HUES64 (cell line): ENCODE results near the gene ZNF280D.

ENCODE experiments used
- H3K27ac ChIP-seq: 2 replicates; pipeline ENCODE4 v1.7.0; 2013; ENCODE audit warnings: low read depth, low read length, inconsistent platforms
- H3K27me3 ChIP-seq: 2 replicates; pipeline ENCODE4 v1.6.1; 2013; ENCODE audit warnings: mild to moderate bottlenecking, low read length; ENCODE audit not compliant: insufficient read depth
- H3K36me3 ChIP-seq: 2 replicates; pipeline ENCODE4 v1.6.1; 2013; ENCODE audit warnings: mild to moderate bottlenecking, low read length; ENCODE audit not compliant: insufficient read depth
- H3K4me1 ChIP-seq: 2 replicates; pipeline ENCODE4 v1.6.1; 2013; ENCODE audit warnings: mild to moderate bottlenecking, low read length, moderate library complexity; ENCODE audit not compliant: insufficient read depth
- H3K4me3 ChIP-seq: 2 replicates; pipeline ENCODE4 v1.5.1; 2013; ENCODE audit warnings: mild to moderate bottlenecking, low read length, moderate library complexity
- H3K9ac ChIP-seq: 2 replicates; pipeline ENCODE4 v1.6.1; 2013; ENCODE audit warnings: mild to moderate bottlenecking, low read depth, low read length
- H3K9me3 ChIP-seq: 2 replicates; pipeline ENCODE4 v1.6.1; 2013; ENCODE audit warnings: low read depth, low read length; ENCODE audit not compliant: insufficient read depth
- WGBS: fragments of 150-250, 120-280 bp; methylation state at CpG from one replicate; pipeline ENCODE4 v1.1.7; 2013; ENCODE audit warnings: missing lambda C conversion rate; 5-methylcytosine and 5-hydroxymethylcytosine counted together

Gene ZNF280D

GRCh38 chr15:56767315-56767714, 34.0 kb upstream of the ZNF280D start:
- H3K9ac ChIP-seq, result no peak overlapping the region
- no peaks in the 10 kb centered on the region for H3K9me3 ChIP-seq
- H3K4me1 ChIP-seq, result no peaks in the 10 kb centered on the region
- no peak overlapping the region for H3K27ac ChIP-seq
- WGBS, result no CpG with 5 or more reads among the region's 1 CpG
- H3K4me3 ChIP-seq, result no peak overlapping the region
- no peaks in the 10 kb centered on the region for H3K36me3 ChIP-seq
- no peaks in the 10 kb centered on the region for H3K27me3 ChIP-seq

GRCh38 chr15:56765251-56765650, 31.9 kb upstream of the ZNF280D start:
- H3K9ac ChIP-seq, result no peak overlapping the region
- H3K4me3 ChIP-seq, result no peak overlapping the region
- H3K4me1 ChIP-seq, result no peaks in the 10 kb centered on the region
- H3K9me3 ChIP-seq, result no peaks in the 10 kb centered on the region
- no peaks in the 10 kb centered on the region for H3K36me3 ChIP-seq
- H3K27me3 ChIP-seq, result no peaks in the 10 kb centered on the region
- no peak overlapping the region for H3K27ac ChIP-seq

- Histone ChIP-seq H3K9me3 (no peaks in the 10 kb centered on the region), H3K27me3 (no peaks in the 10 kb centered on the region), H3K9ac (no peak overlapping the region), H3K4me1 (peaks cover 4% of the 10 kb centered on the region; the same call in 1 of the 2 replicates), H3K4me3 (no peak overlapping the region), H3K36me3 (no peaks in the 10 kb centered on the region), H3K27ac (no peak overlapping the region)
- no CpG with 5 or more reads among the region's 1 CpG for WGBS
These were observed 30.0 kb upstream of the ZNF280D start for GRCh38 chr15:56763141-56763895.

GRCh38 chr15:56760186-56760585, 26.9 kb upstream of the ZNF280D start:
- Histone ChIP-seq H3K27me3 (no peaks in the 10 kb centered on the region), H3K4me3 (no peak overlapping the region), H3K36me3 (no peaks in the 10 kb centered on the region), H3K27ac (no peak overlapping the region), H3K9me3 (no peaks in the 10 kb centered on the region), H3K4me1 (peaks cover 4% of the 10 kb centered on the region; the same call in 1 of the 2 replicates), H3K9ac (no peak overlapping the region)

DNA sequence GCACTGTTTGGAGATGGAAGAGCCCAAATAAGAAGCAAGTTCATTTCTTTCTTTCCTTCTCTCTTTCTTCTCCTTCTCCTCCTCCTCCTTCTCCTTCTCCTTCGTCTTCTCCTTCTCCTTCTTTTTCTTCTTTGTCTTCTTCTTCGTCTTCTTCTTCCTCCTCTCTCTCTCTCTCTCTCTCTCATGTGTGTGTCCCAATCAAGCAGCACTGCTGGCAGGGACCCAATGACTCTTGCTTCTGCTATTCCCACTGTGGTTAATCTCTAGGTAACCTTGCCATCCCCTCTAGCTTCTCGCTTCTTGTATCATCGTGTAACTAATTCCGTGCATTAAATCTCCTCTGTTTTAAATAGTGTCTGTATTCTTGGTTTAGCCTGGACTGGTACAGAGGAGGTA, 26.1 kb upstream of the ZNF280D start:
- Histone ChIP-seq H3K27ac (no peak overlapping the region), H3K27me3 (no peaks in the 10 kb centered on the region), H3K9ac (no peak overlapping the region), H3K4me1 (peaks cover 4% of the 10 kb centered on the region; the same call in 1 of the 2 replicates), H3K4me3 (no peak overlapping the region), H3K9me3 (no peaks in the 10 kb centered on the region), H3K36me3 (no peaks in the 10 kb centered on the region)
- 96% methylated on average over 5 of the region's 5 CpGs for WGBS

- 81% methylated on average over 2 of the region's 2 CpGs for WGBS
- H3K36me3 ChIP-seq, result no peaks in the 10 kb centered on the region
- no peak overlapping the region for H3K4me3 ChIP-seq
- peaks cover 4% of the 10 kb centered on the region; the same call in 1 of the 2 replicates for H3K4me1 ChIP-seq
- no peaks in the 10 kb centered on the region for H3K27me3 ChIP-seq
- H3K9me3 ChIP-seq, result no peaks in the 10 kb centered on the region
- H3K27ac ChIP-seq, result no peak overlapping the region
- H3K9ac ChIP-seq, result no peak overlapping the region
These were observed 25.6 kb upstream of the ZNF280D start for GRCh38 chr15:56758770-56759449.

GRCh38 chr15:56757875-56758274, 24.6 kb upstream of the ZNF280D start:
- no peaks in the 10 kb centered on the region for H3K27me3 ChIP-seq
- no peaks in the 10 kb centered on the region for H3K36me3 ChIP-seq
- 91% methylated on average over 2 of the region's 3 CpGs for WGBS
- no peak overlapping the region for H3K27ac ChIP-seq
- no peak overlapping the region for H3K4me3 ChIP-seq
- no peaks in the 10 kb centered on the region for H3K9me3 ChIP-seq
- peaks cover 4% of the 10 kb centered on the region; the same call in 1 of the 2 replicates for H3K4me1 ChIP-seq
- no peak overlapping the region for H3K9ac ChIP-seq

GRCh38 chr15:56754772-56755370, 21.6 kb upstream of the ZNF280D start:
- Histone ChIP-seq H3K9me3 (no peaks in the 10 kb centered on the region), H3K27ac (no peak overlapping the region), H3K4me3 (no peak overlapping the region), H3K9ac (no peak overlapping the region), H3K27me3 (no peaks in the 10 kb centered on the region), H3K36me3 (no peaks in the 10 kb centered on the region), H3K4me1 (peaks cover 4% of the 10 kb centered on the region; the same call in 1 of the 2 replicates)
- 90% methylated on average over 2 of the region's 2 CpGs for WGBS

DNA sequence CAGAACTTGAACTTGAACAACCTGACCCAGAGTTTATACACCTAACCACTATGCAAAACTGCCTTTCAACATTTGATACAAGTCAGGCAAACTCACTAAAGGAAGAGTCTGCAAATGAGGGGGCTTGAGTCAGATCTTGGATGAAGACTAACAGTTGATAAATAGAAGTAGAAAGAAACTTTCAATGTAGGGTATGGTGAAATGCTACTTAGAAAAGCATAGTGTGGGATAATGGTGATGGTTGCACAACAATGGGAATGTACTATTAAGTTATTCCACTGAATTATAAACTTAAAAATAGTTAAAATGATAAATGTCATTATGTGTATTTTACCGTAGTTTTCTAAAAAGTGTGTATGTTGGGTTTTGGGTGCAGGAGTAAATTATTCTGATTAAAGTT, 19.7 kb upstream of the ZNF280D start:
- WGBS, result 96% methylated on average over 1 of the region's 1 CpG
- Histone ChIP-seq H3K36me3 (no peaks in the 10 kb centered on the region), H3K27me3 (no peaks in the 10 kb centered on the region), H3K9me3 (no peaks in the 10 kb centered on the region), H3K27ac (no peak overlapping the region), H3K4me1 (no peaks in the 10 kb centered on the region), H3K9ac (no peak overlapping the region), H3K4me3 (no peak overlapping the region)

DNA sequence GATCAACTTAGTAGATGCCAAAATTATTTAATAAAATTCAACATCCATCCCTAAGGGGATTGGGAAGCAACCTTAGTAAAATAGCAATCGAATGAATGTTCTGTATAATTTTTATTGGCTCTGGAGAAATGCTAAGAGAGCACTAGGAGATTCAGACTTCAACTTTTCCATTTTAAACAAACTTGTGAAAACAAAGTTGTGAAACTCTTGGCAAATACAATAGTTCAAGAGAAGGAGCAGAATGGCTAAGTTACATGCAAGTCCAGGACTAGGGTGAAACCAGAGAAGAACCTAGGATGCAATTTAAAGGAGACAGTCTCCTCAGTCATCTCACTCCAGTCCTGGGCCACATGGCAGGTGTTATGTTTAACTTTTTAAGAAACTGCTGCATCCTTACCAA, 16.7 kb upstream of the ZNF280D start:
- H3K27me3 ChIP-seq, result no peaks in the 10 kb centered on the region
- no peak overlapping the region for H3K4me3 ChIP-seq
- no peak overlapping the region for H3K9ac ChIP-seq
- no peak overlapping the region for H3K27ac ChIP-seq
- no peaks in the 10 kb centered on the region for H3K9me3 ChIP-seq
- WGBS, result 100% methylated on average over 1 of the region's 1 CpG
- H3K36me3 ChIP-seq, result no peaks in the 10 kb centered on the region
- H3K4me1 ChIP-seq, result no peaks in the 10 kb centered on the region
